ENCODE results near the gene LARGE1.

The LARGE1 gene

GRCh38 chr22:33335611-33336279, 584.5 kb downstream of the LARGE1 start:
- no peak overlapping the region for H3K4me3 ChIP-seq (ENCODE audit: low read depth, low read length)
- DNase-seq (ENCODE audit: low read depth): no peak
- TF ChIP-seq POLR2A (IDR thresholded peaks at IDR 0.05; ENCODE audit: extremely low read depth, insufficient read length) (no peak), MYC (IDR thresholded peaks at IDR 0.05; ENCODE audit: low read depth, low read length) (no peak), CTCF (IDR thresholded peaks at IDR 0.05; ENCODE audit: low read depth, low read length) (no peak), MAX (IDR thresholded peaks at IDR 0.05; ENCODE audit: low read depth, low read length) (no peak)

- TF ChIP-seq POLR2A (IDR thresholded peaks at IDR 0.05; ENCODE audit: extremely low read depth, insufficient read length): no peak
- no peak for TF ChIP-seq MYC (IDR thresholded peaks at IDR 0.05; ENCODE audit: low read depth, low read length)
- no peak for TF ChIP-seq CTCF (IDR thresholded peaks at IDR 0.05; ENCODE audit: low read depth, low read length)
- TF ChIP-seq MAX (IDR thresholded peaks at IDR 0.05; ENCODE audit: low read depth, low read length): no peak
- no peak overlapping the region for H3K4me3 ChIP-seq (ENCODE audit: low read depth, low read length)
- no peak for DNase-seq (ENCODE audit: low read depth)
Measured at GRCh38 chr22:33332538-33332937, 587.7 kb downstream of the LARGE1 start.

GRCh38 chr22:33331017-33331416, 589.3 kb downstream of the LARGE1 start:
- no peak overlapping the region for H3K4me3 ChIP-seq (ENCODE audit: low read depth, low read length)
- TF ChIP-seq MAX (IDR thresholded peaks at IDR 0.05; ENCODE audit: low read depth, low read length) (no peak), POLR2A (IDR thresholded peaks at IDR 0.05; ENCODE audit: extremely low read depth, insufficient read length) (no peak), MYC (IDR thresholded peaks at IDR 0.05; ENCODE audit: low read depth, low read length) (no peak), CTCF (IDR thresholded peaks at IDR 0.05; ENCODE audit: low read depth, low read length) (no peak)
- no peak for DNase-seq (ENCODE audit: low read depth)

- DNase-seq (ENCODE audit: low read depth): no peak
- no peak overlapping the region for H3K4me3 ChIP-seq (ENCODE audit: low read depth, low read length)
- no peak for TF ChIP-seq CTCF (IDR thresholded peaks at IDR 0.05; ENCODE audit: low read depth, low read length)
- TF ChIP-seq POLR2A (IDR thresholded peaks at IDR 0.05; ENCODE audit: extremely low read depth, insufficient read length): no peak
- TF ChIP-seq MYC (IDR thresholded peaks at IDR 0.05; ENCODE audit: low read depth, low read length): no peak
Measured at GRCh38 chr22:33330534-33330933, 589.7 kb downstream of the LARGE1 start.

- no peak for TF ChIP-seq MYC (IDR thresholded peaks at IDR 0.05; ENCODE audit: low read depth, low read length)
- TF ChIP-seq CTCF (IDR thresholded peaks at IDR 0.05; ENCODE audit: low read depth, low read length): no peak
- TF ChIP-seq POLR2A (IDR thresholded peaks at IDR 0.05; ENCODE audit: extremely low read depth, insufficient read length): no peak
- no peak for TF ChIP-seq MAX (IDR thresholded peaks at IDR 0.05; ENCODE audit: low read depth, low read length)
- DNase-seq (ENCODE audit: low read depth): no peak
- no peak overlapping the region for H3K4me3 ChIP-seq (ENCODE audit: low read depth, low read length)
Measured at GRCh38 chr22:33329398-33329797, 590.9 kb downstream of the LARGE1 start.

Measured in NB4 (cell line).